Left lobe of liver (tissue), 2 donors: Measurements from ENCODE around the gene IL7R. TPM values are rescaled to one million over a fixed set of nuclear protein-coding genes. Genes with fewer than 3 reads are reported as not detected.
A peak's percentile ranks its signal among the peaks of the same experiment; 100 is the strongest.

Experiments
- ATAC-seq: fragments of 200-7000 bp; cut with Tn5 transposase; one replicate; pipeline ENCODE4 v1.9.1; 2020; ENCODE audit warnings: mild to moderate bottlenecking, moderate library complexity
- DNase-seq: peaks from one replicate; pipeline ENCODE4 v3.0.0-alpha.2; 2020; ENCODE audit warnings: low spot score
- total RNA-seq: library from RNA; stranded (reverse); gene quantifications from one replicate; pipeline ENCODE4 v1.2.1, GENCODE V29; 2021
- donor health status: DM: no; HTN: no; CAD: no; lungs with moderate emphysema.
- donor health status: DM: no; HTN: yes; CAD: no.

Gene IL7R
- total RNA-seq, 1 donor from 2014 or later = 2.4 TPM

DNA sequence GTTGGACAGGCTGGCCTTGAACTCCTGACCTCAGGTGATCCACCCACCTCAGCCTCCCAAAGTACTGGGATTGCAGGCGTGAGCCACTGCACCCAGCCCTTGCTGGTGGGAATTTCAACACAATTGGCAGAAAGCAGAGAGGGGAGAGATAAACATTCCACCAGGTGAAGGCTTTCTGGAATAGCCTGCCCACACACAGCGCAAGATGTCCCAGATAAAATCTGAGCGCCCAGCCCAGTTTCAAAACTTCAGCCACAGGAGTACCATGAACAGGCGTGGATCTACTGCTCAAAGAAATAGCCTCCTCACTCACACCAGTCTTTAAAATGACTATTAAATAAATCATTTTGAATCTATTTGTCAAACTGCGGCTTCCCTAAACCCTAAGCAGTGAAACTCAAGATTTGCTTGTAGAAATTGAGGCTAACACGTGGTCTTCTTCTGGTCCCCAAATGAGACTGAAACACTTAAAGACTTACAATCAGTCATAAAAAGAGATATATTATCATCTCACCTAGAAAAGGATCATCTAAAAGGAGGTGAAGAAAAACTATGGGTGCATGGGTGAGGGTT is 47.0 kb downstream of the IL7R start:
- DNase-seq (no peak), ATAC-seq (no peak)

DNA sequence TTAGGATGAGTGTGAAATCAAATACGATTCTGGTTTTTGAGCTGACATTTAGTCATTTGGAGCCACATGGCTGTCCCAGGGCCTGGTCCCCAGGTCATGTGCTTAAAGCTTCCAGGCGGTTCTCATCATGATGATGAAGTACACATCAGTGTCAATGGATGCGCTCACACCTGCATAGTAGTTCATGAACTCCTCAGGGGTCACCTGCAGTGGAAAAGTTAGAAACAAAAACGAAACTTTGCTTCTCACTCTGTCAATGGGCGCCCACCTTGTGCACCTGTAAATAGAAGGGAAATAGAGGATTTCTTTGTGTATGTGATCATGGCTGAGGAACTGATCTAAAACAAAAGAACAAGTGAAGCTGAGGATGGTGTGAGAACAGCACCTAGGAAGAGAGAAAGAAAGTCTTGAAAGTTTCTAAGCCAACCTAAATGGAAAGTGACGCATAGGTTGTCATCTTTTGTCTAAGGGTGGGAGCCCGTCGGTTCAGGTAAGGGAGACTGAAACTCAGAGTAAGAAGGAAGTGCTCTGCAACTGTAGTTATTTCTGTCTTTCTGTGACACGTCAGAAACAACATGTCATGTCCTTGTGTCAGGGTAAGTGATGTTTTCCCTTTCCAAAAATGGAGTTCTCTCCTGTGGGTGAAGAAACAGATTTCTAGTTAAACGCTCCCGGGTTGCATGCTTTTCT is 47.9 kb downstream of the IL7R start:
- no peak for DNase-seq
- no peak for ATAC-seq

DNA sequence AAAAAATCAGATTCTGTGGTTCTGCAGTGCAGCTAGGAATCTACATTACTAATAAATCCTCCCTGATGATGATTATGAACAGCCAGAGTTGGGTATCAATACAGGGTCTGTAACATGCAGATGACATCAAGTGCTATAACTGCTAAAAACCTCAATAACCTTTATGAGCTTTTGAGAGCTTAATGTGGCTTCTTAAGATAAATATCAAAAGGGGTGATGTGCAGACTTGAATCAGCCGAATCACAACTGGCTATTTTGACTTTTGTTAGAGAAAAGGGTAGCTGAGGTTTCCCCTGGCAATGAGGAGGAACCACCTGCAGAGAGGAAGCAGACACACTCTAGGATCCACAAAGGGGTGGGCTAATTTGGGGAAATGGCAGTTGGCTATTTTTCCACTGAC is 51.5 kb downstream of the IL7R start:
- ATAC-seq (no peak), DNase-seq (no peak)

DNA sequence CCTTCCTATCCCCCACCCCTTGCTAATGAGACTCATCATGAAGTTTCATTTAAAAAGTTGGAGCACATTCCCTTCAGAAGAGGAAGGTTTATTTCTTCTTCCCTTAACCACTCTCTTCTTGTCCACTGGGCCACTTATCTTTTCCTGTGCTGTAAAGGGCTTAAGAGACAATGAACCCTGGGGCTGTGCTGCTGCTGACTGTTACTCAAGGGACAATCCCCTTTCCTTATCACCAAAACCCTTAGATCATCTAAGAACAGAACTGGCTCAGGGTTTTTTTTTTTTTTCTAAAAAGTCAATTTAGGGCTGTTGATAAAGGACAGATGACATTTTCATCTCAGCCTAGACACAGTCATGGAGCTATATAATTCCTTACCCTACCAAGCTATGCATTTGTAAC is 52.1 kb downstream of the IL7R start:
- ATAC-seq (no peak), DNase-seq (no peak)

DNA sequence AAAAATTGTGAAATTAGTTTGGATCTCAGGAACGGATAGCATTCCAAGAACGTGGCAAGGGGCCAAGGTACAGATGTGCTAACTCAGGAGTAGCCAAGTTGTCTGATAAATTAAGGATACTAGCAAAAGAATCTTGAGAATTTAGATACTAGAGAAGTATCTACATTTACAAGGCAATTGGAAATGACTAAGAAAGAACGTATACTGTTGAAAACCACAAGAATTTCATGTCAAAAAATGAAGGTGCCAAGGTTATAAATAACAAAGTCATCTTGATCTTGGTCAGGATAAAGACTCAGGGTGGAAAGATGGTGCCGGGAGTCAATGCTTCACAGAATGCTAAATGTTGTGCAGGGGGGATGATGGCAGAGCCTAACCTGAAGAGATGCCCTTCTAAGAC is 62.5 kb downstream of the IL7R start:
- no peak for ATAC-seq
- DNase-seq = no peak

DNA sequence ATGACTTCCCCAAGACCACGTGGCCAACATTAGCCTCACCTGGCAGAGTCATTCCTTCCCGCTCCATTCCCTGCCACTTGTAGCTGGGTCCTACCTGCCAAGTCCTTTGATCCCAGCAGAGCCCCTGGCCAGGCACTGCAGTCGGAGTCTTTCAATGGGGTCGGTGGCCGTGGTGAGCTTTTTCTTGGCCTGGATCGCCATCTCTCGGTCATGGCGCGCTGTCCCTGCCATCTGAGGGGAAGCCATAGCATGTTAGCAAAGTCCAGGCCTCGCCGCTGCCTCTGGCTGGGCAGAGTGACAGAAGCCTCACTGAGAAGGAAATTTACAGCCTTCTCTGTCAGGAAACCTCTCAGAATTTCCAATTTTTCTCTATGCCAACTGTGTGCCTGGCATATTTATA is 64.2 kb downstream of the IL7R start:
- ATAC-seq = no peak
- no peak for DNase-seq

DNA sequence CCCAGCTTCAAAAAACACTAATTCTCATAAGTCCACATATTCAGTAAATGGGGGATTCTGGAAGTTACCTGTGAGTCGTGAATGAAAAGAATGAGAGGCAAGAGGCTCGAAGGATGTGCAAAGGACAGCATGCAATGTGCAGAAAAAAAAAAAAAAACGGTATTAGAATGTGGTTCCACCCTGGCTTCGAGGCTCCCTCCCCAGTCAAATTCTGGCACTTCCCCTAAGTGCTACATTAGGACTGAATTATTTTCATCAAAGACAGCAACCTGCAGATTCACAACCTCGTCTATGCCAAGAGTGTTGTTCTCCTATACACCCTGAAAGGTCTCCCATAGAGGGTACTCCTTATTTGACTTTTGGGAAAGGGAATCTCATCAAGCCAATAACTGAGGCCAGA is 65.2 kb downstream of the IL7R start:
- DNase-seq = no peak
- ATAC-seq = no peak

DNA sequence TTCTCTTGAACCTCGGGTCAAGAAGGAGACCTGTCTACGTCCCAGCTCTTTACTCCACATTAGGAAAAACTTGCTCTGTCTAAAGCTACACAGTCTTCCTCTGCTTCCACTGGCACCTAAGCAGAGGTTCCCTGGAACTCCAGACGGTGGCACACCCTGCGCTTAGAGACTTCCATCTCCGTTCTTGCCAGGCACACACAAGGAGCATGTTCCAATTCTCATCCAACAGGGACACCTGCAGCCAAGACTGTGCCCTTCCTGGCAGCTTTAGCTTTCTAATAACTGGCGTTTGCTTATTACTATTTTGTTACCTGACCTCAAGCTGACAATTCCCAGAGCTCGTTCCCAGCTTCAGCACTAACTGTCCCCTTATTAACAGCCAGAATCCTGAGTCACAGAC is 65.8 kb downstream of the IL7R start:
- no peak for DNase-seq
- no peak for ATAC-seq

DNA sequence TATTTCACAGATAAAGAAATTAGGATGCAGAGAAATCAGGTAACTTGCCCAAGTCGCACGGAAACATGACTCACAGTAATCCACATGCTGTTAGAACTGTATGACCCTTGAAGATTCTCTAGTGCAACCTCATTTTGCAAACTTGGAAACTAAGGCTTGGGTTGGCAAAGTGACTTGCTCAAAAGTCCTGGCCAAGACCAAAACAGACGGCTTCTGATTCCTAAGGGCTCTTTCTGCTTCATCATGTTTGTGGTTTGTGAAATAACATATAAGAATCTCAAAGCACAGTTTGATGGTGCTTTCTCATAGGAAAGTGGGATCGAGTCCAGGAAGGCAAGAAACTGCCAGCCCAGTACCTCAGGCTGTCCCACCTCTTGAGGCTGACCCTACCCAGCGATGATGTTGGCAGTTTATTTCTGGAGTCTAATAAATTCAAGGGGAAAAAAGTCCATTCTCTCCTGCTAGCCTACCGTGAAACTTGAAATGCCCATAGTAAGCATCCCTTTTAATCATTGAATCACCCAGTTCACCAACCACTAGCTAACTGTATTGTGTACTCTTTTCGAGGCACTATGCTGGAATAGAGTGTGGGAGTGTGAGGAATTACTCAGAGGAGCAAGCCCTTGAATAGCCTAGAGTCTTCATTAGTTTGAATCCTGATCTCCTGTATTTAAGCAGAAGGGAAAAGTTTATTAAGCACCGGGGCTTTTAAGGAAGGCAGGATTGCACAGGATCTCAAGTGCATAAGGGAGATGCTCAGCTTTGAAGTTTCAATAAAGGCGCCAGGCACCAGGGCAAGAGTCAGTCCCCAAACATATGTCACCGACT is 67.6 kb downstream of the IL7R start:
- no peak for DNase-seq
- ATAC-seq = no peak

DNA sequence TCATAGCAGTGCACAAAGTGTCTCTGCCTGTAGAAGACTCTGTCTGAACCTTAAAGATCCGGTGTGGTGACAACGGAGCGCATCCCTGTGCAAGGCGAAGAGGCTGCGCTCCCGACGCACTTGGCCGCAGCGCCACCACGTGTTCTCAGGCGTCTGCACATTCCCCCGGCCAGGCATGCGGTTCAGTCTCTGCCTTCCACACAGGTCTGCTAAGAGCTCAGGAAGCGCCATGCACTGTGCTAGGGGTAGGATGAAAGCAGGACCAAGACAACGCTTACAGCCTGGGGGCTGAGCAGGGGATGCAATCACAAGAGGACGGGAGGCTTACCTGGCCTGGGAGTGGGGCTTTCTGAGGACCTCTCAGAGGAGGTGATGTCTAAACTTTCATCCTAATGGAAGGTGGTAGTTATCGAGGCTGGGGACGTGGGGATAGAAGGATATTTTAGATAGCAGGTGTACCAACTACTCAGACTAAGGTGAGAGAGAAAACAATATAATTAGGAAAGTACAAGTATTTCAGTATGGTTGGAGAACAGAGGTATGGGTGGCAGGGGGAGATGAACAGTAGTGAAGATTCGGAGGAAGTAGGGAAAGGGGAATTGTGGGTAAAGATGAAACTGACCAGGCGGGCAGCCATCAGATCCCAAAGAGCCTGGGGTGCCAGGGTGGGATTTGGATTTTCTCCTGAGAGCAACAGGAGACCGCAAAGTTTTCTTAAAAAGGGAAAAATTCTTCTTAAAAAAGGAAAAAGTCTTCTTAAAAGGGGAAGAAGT is 68.4 kb downstream of the IL7R start:
- peak; percentile 89 for ATAC-seq
- DNase-seq = peak; percentile 60

DNA sequence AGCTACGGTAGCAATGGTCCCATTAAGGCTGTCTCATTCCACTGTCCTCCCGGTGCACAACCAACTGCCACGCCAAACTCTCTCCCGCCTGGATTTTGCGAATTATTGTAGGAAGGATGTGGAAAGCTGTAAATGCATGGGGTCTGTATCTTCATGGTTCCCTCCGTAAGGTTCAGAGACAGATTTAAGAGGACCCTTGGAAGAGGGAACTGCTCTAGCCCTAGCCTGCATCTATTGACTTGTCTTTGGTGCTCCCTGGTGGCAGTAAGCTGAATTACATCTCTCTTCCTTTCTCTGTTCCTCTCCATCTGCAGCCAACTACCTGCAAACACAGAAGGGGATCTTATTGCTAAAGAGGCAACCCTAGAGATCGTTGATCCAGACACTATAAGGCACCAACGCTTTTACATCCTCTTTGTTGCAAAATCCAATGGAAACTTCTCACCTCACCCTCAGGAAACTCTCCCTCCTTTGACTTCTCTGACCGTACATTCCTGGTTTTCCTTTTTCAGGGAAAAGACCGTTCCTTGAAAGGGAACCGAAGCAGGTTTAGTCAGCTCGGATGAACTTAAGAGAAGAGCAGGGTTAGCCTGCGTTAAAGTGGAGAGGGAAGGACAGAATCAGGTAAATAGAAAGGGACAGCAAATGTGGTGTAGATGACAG is 69.8 kb downstream of the IL7R start:
- DNase-seq = no peak
- ATAC-seq = peak; percentile 88

Other genes starting within 250 kb of the IL7R start
- 1.7 TPM for gene SPEF2, start 239.0 kb upstream of the IL7R start, total RNA-seq
- not detected for gene CAPSL, start 81.7 kb downstream of the IL7R start, total RNA-seq
- gene UGT3A1, start 134.5 kb downstream of the IL7R start, total RNA-seq = 20.3 TPM
- 0.18 TPM for gene UGT3A2, start 210.0 kb downstream of the IL7R start, total RNA-seq